ENCODE measurements around the gene NUP214.

DNA sequence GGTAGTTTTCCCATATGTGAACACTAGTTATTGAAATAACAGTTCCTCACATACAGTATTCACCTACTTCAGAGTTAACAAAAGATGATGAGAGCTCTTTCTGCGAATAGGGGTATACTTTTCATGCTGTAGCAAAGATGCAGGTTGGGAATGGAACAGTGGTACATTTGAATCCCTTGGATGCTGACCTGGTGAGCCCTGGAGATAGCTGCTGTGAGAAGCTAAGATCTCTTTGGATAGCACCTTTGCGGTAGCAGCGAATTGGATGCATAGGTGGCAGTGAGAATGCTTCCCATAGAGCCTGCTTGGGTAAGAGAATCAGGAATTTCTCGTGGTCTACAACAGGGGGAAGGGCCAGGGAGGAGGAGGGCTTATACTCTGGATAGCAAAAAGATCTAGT, 61.2 kb downstream of the NUP214 start:
- no peak for TF ChIP-seq POLR2AphosphoS5 (IDR thresholded peaks at IDR 0.05)
- TF ChIP-seq, protein P1, sequence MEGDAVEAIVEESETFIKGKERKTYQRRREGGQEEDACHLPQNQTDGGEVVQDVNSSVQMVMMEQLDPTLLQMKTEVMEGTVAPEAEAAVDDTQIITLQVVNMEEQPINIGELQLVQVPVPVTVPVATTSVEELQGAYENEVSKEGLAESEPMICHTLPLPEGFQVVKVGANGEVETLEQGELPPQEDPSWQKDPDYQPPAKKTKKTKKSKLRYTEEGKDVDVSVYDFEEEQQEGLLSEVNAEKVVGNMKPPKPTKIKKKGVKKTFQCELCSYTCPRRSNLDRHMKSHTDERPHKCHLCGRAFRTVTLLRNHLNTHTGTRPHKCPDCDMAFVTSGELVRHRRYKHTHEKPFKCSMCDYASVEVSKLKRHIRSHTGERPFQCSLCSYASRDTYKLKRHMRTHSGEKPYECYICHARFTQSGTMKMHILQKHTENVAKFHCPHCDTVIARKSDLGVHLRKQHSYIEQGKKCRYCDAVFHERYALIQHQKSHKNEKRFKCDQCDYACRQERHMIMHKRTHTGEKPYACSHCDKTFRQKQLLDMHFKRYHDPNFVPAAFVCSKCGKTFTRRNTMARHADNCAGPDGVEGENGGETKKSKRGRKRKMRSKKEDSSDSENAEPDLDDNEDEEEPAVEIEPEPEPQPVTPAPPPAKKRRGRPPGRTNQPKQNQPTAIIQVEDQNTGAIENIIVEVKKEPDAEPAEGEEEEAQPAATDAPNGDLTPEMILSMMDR (IDR thresholded peaks at IDR 0.05): no peak
